Measurements from ENCODE around the gene PEA15.
A peak's percentile ranks its signal among the peaks of the same experiment; 100 is the strongest.

The PEA15 gene

DNA sequence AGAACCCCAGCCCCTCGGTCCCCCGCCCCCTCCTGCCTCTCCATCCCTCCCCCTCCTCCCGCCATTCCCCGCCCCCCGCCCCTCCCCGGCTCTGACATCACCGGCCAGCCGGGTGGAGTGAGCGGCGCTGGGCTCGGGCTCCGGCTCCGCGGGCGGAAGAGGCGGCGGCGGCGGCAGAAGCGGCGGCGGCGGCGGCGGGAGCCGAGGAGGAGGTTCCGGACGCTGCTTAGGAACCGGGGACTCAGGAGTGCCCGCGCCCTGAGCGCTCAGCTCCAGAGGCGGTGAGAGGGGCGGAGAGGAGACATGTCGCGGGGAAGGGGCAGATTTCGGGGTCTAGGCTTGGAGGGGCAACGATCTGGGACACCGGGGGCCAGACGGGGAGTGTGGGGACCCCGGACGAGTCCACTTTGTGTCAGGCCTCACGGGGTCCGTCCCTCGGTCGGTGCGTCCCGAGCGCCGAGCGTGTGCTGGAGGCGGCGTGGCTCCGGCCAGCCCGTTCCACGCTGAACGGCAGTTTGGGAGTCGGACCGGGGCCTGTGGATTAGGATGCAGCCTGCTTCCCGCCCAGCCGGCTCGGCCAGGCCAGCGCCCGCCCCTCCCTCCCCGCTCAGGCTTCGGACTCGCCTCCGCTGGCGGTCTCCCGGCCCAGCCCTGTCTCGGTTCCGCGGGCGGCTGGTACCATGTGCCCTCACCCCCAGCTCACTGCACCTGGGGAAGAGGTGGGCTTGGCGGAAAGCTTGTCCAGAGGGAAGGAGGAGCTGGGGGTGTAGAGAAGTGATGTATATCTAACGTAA is at the start of gene PEA15:
TSS of gene PEA15 (plus strand) at position 143 of the 794 bp plus-strand sequence. CDS start 6,161 bp downstream, outside the sequence.
- peak; percentile 82 for DNase-seq (ENCODE audit: low spot score)

- no peak for DNase-seq (ENCODE audit: low spot score)
Observed at GRCh38 chr1:160156361-160156760, 48.8 kb upstream of the PEA15 start.

GRCh38 chr1:160157174-160157573 is 48.0 kb upstream of the PEA15 start:
- DNase-seq (ENCODE audit: low spot score): no peak

- DNase-seq (ENCODE audit: low spot score): no peak
Observed at GRCh38 chr1:160158031-160158430, 47.2 kb upstream of the PEA15 start.

GRCh38 chr1:160158534-160158933 is 46.6 kb upstream of the PEA15 start:
- no peak for DNase-seq (ENCODE audit: low spot score)

DNA sequence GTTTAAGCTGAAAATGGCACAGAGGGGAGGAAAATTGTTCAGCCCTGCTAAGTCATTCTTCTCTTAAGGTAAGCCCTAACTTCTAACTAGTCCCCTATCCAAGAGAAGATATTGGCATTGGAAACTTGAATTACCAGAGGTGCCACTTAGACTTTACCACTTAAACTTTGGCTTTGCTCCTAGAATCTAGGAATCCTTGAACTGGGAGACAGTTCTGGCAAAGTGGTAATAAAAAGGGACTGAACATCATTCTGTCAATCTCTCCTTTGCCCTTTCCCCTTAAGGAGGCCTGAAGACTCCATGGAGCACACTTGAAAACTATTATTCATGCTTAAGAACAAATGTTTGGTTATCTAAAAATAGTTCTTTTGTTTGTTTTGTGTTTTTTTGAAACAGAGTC is 45.3 kb upstream of the PEA15 start:
- DNase-seq (ENCODE audit: low spot score): no peak

DNA sequence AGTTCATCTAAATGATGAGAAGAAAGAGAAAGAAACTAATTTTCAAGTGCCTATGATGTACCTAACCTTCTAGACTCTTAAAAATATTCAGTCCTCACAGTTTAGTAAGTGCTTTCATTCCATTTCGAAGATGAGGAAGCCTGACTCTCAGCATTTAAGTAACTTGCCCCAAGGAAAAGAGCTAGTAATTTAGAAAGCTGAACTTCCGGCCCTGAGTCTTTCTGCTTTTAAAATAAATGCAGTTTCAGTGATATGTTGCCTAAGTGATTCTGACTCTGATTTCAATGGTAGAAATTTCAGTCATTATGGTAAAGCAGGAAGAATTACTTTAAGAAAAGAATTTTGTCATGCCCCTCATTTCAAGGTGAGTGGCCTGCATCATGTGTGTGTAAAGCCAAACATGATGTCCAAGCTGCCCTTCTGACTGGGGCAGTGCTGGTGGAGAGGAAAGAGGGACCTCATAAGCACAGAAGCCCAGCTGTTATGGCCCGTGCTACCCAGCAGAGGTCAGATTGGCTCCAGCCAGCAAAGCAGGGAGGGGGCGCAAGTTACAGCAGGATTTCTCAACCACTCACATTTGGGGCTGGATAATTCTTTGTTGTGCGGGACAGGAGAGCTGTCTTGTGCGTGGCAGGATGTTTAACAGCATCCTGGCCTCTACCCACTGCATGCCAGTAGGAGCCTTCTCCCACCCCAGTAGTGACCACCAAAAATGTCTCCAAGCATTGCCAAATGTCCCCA is 43.0 kb upstream of the PEA15 start:
- DNase-seq (ENCODE audit: low spot score): peak; percentile 42

- DNase-seq (ENCODE audit: low spot score): no peak
Observed at GRCh38 chr1:160162931-160163330, 42.3 kb upstream of the PEA15 start.

DNA sequence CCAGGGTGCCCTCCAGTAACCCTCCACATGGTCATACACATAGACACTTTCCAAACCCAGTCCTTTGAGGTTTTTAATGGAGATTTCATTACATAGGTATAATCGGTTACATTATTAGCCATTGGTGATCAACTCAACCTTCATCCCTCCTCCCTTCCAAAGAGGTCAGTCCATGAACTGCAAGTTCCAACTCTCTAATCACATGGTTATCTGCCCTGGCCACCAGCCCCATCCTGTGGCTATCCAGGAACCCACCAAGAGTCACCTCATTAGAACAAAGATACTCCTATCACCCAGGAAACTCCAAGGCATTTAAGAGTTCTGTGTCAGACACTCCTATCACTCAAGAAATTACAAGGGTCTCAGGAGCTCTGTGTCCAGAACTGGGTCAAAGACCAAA is 41.6 kb upstream of the PEA15 start:
- no peak for DNase-seq (ENCODE audit: low spot score)

GRCh38 chr1:160164121-160164520 is 41.1 kb upstream of the PEA15 start:
- no peak for DNase-seq (ENCODE audit: low spot score)

DNA sequence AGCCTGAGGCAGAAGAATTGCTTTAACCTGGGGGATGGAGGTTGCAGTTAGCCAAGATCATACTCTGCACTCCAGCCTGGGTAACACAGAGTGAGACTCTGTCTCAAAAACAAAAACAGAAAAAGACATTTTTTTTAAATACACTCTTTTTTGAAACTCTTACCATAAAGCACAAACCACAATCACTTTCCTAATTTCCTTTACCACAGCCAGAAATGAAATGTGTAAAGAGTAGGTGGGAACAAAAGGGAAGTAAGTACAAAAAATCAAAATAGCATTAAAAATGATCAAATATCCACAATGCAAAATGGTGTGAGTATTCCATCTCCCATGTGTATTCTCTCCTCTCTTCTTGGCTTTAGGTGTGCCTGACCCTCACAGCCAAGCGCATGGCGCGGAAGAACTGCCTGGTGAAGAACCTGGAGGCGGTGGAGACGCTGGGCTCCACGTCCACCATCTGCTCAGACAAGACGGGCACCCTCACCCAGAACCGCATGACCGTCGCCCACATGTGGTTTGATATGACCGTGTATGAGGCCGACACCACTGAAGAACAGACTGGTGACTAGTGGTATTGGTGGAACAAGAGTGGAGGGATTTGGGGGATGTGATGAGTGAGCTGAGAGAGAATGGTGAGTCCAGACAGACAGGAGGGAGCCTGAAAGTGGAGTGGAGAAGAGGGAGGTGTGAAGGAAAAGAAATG is 38.9 kb upstream of the PEA15 start:
- DNase-seq (ENCODE audit: low spot score): no peak

DNA sequence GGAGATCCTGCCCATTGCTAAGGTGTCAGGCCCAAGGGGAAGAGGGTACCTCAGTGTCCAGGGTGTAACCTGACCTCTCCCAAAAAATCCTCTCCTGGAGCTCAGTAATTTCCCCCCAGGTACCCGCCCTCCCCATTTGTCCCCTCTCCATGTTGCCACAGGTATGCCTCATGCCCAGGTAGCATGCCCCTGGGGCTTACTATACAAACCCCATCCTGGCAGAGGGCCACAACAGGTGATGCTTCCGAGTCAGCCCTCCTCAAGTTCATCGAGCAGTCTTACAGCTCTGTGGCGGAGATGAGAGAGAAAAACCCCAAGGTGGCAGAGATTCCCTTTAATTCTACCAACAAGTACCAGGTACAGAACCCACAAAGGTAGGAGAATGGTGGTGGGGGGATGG is 38.1 kb upstream of the PEA15 start:
- no peak for DNase-seq (ENCODE audit: low spot score)

DNA sequence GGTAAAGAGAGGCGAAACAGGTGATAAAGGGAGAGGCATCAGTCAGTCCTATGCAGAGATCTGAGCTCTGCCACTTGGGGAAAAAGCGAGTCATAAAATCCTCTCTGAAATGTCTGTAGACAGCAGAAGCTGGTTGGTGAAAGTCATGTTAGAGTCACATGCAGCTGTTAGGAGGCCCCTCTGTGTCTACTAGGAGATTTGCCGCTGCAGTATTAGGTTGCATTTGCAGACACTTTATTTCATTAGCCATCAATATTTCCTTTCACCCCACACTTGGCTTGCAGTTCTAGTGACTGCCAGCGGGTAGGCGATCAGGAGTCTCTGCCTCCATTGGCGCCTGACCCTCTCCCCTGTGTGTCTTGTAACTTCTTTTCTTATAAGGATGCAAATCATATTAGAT is 37.6 kb upstream of the PEA15 start:
- DNase-seq (ENCODE audit: low spot score): no peak

- no peak for DNase-seq (ENCODE audit: low spot score)
Observed at GRCh38 chr1:160168016-160168415, 37.2 kb upstream of the PEA15 start.

DNA sequence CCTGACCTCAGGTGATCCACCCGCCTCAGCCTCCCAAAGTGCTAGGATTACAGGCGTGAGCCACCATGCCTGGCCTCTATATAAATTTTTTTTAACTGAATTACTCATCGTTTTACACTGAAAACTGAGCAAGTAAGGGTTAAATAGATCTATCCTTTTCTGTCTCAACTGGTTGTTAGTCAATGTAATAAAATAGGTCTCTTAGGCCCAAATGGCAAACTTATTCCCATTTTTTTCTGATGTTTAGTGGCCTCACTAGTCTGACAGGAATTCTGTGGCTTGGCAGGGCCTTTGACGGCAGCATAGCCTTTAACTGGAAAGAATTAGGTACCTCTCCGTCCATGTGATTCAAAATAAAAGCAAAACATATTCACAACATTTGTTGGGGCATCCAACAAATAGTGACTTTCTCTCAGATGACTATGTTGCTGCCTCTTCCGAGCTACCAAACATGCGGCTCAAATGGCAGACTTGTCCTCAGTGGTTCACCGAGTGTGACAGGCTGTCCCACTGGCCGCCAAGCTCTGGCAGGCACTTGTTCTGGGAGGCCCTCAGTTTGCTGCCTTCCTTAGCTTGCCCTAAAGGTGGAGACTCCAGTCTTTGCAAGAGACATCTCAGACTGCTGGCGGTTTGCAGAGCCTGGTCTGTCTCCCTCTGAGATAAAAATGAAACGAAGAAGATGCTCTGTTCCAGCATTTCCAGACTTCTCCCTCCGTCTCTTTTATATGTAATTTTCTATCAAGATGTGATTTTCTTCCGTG is 36.4 kb upstream of the PEA15 start:
- no peak for DNase-seq (ENCODE audit: low spot score)

GRCh38 chr1:160169553-160170399 is 35.4 kb upstream of the PEA15 start:
- DNase-seq (ENCODE audit: low spot score): no peak

GRCh38 chr1:160171354-160171753 is 33.8 kb upstream of the PEA15 start:
- DNase-seq (ENCODE audit: low spot score): no peak

DNA sequence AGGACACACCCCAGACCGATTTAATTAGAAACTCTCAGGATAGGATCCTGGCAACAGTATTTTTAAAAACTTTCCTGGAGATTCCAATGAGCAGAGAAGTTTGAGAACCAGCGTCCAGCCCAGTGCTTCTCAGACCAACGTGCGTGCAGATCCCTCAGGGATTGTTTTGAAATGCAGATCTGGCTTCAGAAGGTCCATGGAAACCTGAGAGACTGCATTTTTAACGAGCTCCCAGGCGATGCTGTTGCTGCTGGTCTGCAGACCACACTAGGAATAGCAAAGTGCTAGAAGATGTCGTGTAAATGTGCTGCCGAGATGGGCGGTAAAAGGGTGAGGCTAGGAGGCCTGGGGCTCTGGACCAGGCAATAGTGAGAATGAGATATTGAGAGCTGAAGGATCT is 33.2 kb upstream of the PEA15 start:
- no peak for DNase-seq (ENCODE audit: low spot score)

GRCh38 chr1:160177231-160177630 is 28.0 kb upstream of the PEA15 start:
- DNase-seq (ENCODE audit: low spot score): no peak

- DNase-seq (ENCODE audit: low spot score): no peak
Observed at GRCh38 chr1:160177667-160178066, 27.5 kb upstream of the PEA15 start.

GRCh38 chr1:160178731-160179130 is 26.5 kb upstream of the PEA15 start:
- DNase-seq (ENCODE audit: low spot score): no peak

Data from HuH-7 (cell line).